ENCODE data around the gene FRMD3.

The FRMD3 gene

GRCh38 chr9:83449166-83449565 lies 89.0 kb downstream of the FRMD3 start:
- H3K4me3 ChIP-seq (ENCODE audit: low read depth, low read length), result no peak overlapping the region
- TF ChIP-seq CTCF (IDR thresholded peaks at IDR 0.05; ENCODE audit: low read depth, low read length, missing control alignments), result no peak
- DNase-seq (ENCODE audit: low read depth), result no peak

- DNase-seq (ENCODE audit: low read depth), result no peak
- no peak overlapping the region for H3K4me3 ChIP-seq (ENCODE audit: low read depth, low read length)
- no peak for TF ChIP-seq CTCF (IDR thresholded peaks at IDR 0.05; ENCODE audit: low read depth, low read length, missing control alignments)
These were observed 89.6 kb downstream of the FRMD3 start for GRCh38 chr9:83448626-83449025.

GRCh38 chr9:83447351-83447750 lies 90.8 kb downstream of the FRMD3 start:
- TF ChIP-seq CTCF (IDR thresholded peaks at IDR 0.05; ENCODE audit: low read depth, low read length, missing control alignments), result no peak
- DNase-seq (ENCODE audit: low read depth), result no peak
- no peak overlapping the region for H3K4me3 ChIP-seq (ENCODE audit: low read depth, low read length)

- no peak for DNase-seq (ENCODE audit: low read depth)
- no peak overlapping the region for H3K4me3 ChIP-seq (ENCODE audit: low read depth, low read length)
- TF ChIP-seq CTCF (IDR thresholded peaks at IDR 0.05; ENCODE audit: low read depth, low read length, missing control alignments), result no peak
These were observed 92.4 kb downstream of the FRMD3 start for GRCh38 chr9:83445703-83446265.

- DNase-seq (ENCODE audit: low read depth), result no peak
- TF ChIP-seq CTCF (IDR thresholded peaks at IDR 0.05; ENCODE audit: low read depth, low read length, missing control alignments), result no peak
These were observed 94.1 kb downstream of the FRMD3 start for GRCh38 chr9:83444110-83444509.

GRCh38 chr9:83441390-83441789 lies 96.8 kb downstream of the FRMD3 start:
- DNase-seq (ENCODE audit: low read depth), result no peak
- no peak for TF ChIP-seq CTCF (IDR thresholded peaks at IDR 0.05; ENCODE audit: low read depth, low read length, missing control alignments)
- no peak overlapping the region for H3K4me3 ChIP-seq (ENCODE audit: low read depth, low read length)

More at GRCh38 chr9:83444110-83444509, 94.1 kb downstream of the FRMD3 start:
- H3K4me3 ChIP-seq (ENCODE audit: low read depth, low read length), result no peak overlapping the region

- TF ChIP-seq CTCF (IDR thresholded peaks at IDR 0.05; ENCODE audit: low read depth, low read length, missing control alignments), result no peak
- no peak overlapping the region for H3K4me3 ChIP-seq (ENCODE audit: low read depth, low read length)
- DNase-seq (ENCODE audit: low read depth), result no peak
These were observed 97.6 kb downstream of the FRMD3 start for GRCh38 chr9:83440641-83441040.

Data from GM12864 (cell line).